RWPE1 (cell line): ENCODE data around the gene HOXB6.

ENCODE experiments used
- CTCF ChIA-PET: fragments of 350-600 bp; sonication (Branson Sonifier 250); formaldehyde crosslinking; extraction: SDS; loops from one replicate; lab custom pipeline; 2021; lab: Yijun Ruan, JAX
- POLR2A ChIA-PET: fragments of 400-600 bp; formaldehyde crosslinking; extraction: SDS; loops from one replicate; lab custom pipeline; 2020; ENCODE audit warnings: antibody characterized with exemption; ENCODE audit not compliant: low non-redundant PET; lab: Yijun Ruan, JAX
- DNase-seq: peaks from one replicate; pipeline ENCODE4 v3.0.0; 2012; ENCODE audit warnings: low spot score
- H3K27ac ChIP-seq: fragments of 450-650 bp; 2 replicates; pipeline ENCODE4 v1.5.1; 2017
- TF ChIP-seq, protein P1 (sequence below): fragments of 450-650 bp; conservative IDR thresholded peaks from 2 replicates; pipeline ENCODE4 v1.5.1; 2017; ENCODE audit warnings: low read depth, mild to moderate bottlenecking

HOXB6 gene

DNA sequence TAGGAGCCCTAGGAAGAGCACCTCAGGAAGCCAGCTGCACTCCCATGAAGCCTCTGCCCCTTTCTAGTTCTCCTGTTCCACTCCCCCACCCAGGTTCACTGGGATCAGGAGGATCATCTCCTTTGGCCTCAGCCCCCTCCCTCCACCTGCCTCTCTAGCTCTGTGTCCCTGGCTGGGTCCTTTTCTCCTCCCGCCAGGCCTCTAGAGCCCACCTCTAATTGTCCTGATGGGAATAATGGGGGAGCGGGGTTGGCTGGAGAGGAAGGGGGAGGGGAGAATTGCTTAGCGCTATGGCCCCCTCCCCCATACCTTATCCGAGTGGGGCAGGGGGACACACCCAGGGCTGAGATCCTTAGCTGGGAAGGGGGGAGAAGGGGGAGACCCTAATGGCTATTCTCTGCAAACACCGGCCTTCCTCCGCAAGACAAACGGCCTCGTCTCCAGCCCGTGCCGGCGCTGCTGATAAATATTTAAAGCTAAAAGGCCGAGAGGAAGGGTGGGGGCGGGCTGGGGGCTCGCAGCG lies 5.0 kb upstream of the HOXB6 start:
- peak overlapping the region; percentile 92 for H3K27ac ChIP-seq
- ChIA-PET CTCF (interaction anchor here (0.6 to 2.6 kb wide), 3 partner anchors 9 to 275 kb away, joined by 3 to 15 read pairs (median 3); no protein-coding TSS in a partner anchor), POLR2A (no interaction called here)
- DNase-seq = no peak
- TF ChIP-seq, protein P1, sequence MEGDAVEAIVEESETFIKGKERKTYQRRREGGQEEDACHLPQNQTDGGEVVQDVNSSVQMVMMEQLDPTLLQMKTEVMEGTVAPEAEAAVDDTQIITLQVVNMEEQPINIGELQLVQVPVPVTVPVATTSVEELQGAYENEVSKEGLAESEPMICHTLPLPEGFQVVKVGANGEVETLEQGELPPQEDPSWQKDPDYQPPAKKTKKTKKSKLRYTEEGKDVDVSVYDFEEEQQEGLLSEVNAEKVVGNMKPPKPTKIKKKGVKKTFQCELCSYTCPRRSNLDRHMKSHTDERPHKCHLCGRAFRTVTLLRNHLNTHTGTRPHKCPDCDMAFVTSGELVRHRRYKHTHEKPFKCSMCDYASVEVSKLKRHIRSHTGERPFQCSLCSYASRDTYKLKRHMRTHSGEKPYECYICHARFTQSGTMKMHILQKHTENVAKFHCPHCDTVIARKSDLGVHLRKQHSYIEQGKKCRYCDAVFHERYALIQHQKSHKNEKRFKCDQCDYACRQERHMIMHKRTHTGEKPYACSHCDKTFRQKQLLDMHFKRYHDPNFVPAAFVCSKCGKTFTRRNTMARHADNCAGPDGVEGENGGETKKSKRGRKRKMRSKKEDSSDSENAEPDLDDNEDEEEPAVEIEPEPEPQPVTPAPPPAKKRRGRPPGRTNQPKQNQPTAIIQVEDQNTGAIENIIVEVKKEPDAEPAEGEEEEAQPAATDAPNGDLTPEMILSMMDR = no peak

DNA sequence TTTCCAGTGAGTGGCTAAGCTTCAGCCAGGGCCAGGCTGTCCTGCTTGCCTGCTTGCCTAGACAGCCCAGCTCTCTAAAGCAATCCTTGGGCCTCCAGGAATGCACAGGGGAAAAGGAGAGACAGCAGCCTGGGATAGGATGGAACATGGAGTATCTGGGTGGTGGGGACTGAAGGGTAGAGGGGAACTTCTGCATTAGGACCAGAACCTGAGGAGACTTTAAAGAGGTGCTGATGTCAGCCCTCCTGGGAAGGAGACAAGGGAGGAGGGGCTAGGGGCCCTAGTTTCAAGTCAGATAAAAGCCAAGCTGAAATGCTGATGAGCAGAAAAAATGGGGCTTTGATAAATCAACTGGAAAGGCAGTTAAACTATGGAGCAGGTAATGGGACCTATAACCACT lies 4.2 kb upstream of the HOXB6 start:
- TF ChIP-seq, protein P1 = no peak
- POLR2A ChIA-PET = no interaction called here
- peak overlapping the region; percentile 92 for H3K27ac ChIP-seq
- no peak for DNase-seq
- CTCF ChIA-PET = interaction anchor here (0.6 to 2.6 kb wide), 3 partner anchors 8 to 275 kb away, joined by 3 to 15 read pairs (median 3); no protein-coding TSS in a partner anchor

DNA sequence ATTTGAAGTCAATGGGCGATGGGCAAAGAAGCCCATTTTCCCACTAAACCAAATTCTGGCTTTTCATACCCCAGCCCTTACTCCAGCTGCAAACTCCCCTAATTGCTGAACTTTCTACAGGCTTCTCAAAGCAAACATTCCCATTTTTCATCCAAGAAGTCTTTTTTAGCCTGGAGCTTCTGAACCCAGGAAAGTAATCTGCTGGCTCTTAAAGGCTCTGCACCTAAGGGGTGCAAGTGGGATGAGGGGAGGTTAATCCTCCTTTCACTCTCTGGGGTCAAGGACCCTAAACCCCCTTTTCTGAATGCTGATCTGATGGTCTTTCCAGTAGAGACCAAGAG lies 3.7 kb upstream of the HOXB6 start:
- TF ChIP-seq, protein P1 = no peak
- POLR2A ChIA-PET = no interaction called here
- CTCF ChIA-PET = interaction anchor here (0.6 to 2.6 kb wide), 2 partner anchors 10 to 222 kb away, joined by 5 to 15 read pairs; no protein-coding TSS in a partner anchor
- no peak for DNase-seq
- peak overlapping the region; percentile 92; the same call in 1 of the 2 replicates for H3K27ac ChIP-seq

DNA sequence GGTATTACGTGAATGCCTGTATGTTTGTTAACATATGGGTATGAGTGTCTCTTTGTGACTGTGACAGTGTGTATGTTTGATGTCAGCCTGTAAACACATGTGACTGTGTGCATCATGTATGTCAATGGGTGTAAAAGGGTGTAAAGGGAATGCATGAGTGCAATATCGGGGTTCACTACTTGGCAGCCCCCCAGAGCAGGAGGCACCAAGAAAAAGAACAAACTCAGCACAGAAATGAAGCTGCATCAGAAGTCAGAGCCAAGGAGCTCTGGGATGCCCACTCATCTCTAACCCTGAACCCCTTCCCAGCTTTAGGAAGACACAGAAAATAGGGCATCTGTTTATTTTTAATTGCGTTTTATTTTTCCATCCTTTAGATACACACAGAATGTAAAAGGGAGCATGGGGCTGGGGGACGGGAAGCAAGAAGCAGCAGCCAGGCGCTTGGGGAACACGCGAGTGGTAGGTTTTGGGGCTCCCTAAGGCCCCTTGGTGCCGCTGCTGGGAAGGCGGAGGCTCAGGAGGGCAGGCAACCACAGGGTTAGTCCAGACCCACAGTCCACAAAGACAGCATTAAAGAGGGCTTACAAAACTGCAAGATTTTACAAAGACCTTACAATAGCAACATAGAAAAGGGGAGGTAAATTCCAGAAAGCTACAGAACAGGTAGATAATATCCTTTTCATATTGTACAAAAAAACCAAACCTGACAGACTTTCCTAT lies 2.3 kb upstream of the HOXB6 start:
- ChIA-PET CTCF (interaction anchor here (0.6 kb wide), 1 partner anchor 760 kb away, joined by 3 read pairs; no protein-coding TSS in a partner anchor), POLR2A (no interaction called here)
- peak overlapping the region; percentile 45 for H3K27ac ChIP-seq
- TF ChIP-seq, protein P1 = no peak
- no peak for DNase-seq

DNA sequence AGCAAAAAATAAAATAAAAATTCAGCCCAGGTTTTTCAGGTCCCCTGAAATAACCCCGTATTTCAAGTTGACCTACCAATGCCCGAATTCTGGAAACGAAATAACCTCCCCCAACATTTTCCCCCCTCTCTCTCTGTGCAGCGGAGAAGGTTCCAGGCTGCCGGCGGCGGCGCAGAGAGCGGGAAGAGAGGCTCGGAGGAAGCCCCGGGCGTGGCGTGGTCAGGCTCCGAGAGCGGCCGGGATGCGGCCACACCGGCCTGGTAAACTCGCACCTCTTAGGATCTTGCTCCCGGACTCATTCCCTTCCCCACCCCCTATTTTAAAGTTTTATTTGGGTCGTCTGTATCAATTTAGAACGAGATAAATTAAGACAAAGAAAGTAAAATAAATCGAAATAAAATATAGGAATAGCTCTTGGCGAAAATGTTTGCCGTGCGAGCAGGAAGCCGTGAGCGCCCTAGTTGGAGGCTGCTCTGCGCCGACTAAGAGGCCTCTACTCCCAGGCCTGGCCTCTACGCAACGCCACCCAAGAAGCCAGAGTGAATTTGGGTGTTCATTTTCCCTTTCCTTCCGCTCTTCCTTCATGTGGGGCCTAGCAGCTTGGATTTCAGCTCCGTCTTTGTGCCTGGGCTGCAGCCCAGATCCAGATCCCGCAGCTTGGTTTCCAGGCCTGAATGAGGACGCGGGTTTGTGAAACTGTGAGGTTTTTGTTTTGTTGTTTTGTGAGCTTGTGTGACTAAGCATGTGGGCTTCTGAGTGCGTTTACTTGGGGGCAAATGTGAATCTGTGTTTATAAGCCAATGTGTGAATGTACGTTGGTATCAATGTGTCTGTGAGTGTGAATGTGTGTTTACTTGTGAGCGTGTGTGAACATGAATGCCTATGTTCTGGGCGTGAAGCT lies 1.5 kb upstream of the HOXB6 start:
- DNase-seq = no peak
- ChIA-PET CTCF (interaction anchor here (0.6 kb wide), 1 partner anchor 759 kb away, joined by 3 read pairs; no protein-coding TSS in a partner anchor), POLR2A (no interaction called here)
- peak overlapping the region; percentile 97 for H3K27ac ChIP-seq
- TF ChIP-seq, protein P1 = no peak

DNA sequence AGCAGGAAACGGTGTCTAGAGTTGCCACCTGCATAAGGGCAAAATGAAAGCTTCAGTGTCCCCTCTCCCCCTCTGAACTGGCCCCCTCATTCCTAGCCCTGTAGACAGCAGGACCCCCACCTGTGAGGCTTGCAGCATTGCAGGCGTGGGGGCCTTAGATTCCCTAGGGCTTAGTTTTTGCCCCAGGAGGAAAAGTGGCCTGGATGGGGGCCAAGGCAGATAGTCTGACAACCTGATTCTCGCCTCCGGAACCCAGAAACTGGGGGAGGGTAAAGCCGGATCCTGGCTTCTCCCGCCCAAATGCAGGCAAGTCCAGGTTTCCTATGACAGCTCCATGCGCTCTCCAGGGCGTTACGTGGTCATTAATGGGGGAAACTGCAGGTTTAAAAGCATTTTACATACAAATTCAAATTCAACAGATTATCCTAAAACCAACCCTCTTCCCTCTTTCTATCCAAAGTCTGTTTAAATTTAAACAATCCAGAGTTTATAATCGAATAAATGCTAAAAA lies 678 bp upstream of the HOXB6 start:
- no peak for DNase-seq
- POLR2A ChIA-PET = no interaction called here
- CTCF ChIA-PET = interaction anchor here (0.7 kb wide), 1 partner anchor 31 kb away, joined by 3 read pairs; no protein-coding TSS in a partner anchor
- TF ChIP-seq, protein P1 = no peak
- peak overlapping the region; percentile 97 for H3K27ac ChIP-seq
